Body of pancreas (tissue), 4 donors: ENCODE results near the gene WWOX. TPM values are rescaled to one million over a fixed set of nuclear protein-coding genes. Genes with fewer than 3 reads are reported as not detected.

Experiments used
- ATAC-seq: fragments of 150-250 bp; one replicate; pipeline ENCODE4 v1.9.1; 2016
- DNase-seq, 4 donors: peaks; one replicate each; pipeline ENCODE4 v3.0.0-alpha.2; 2019
- H3K27ac ChIP-seq, 4 donors: fragments of 200-600 bp; sonication (generic); 1 replicate in 3 of 4; 2 replicates in 1 of 4; pipeline versions ENCODE4 v1.5.1 to v1.6.1; 2016 to 2019; ENCODE audit warnings: mild to moderate bottlenecking in 1 of 4, mixed read lengths in 1 of 4, moderate library complexity in 1 of 4
- H3K27me3 ChIP-seq, 2 donors: fragments of 200-600 bp; sonication (generic); one replicate each; pipeline ENCODE4 v1.6.0; 2016; ENCODE audit warnings: mild to moderate bottlenecking in 1 of 2
- H3K36me3 ChIP-seq, 2 donors: fragments of 200-600 bp; sonication (generic); replicated peaks in 1 of 2; 2 replicates each; pipeline ENCODE4 v1.5.1; 2016; ENCODE audit warnings: low read depth in 2 of 2; ENCODE audit not compliant: insufficient read depth in 1 of 2
- H3K4me1 ChIP-seq: fragments of 200-600 bp; sonication (generic); one replicate; pipeline ENCODE4 v1.6.0; 2016
- H3K4me3 ChIP-seq, 2 donors: fragments of 200-600 bp; sonication (generic); 1 replicate in 1 of 2; 2 replicates in 1 of 2; pipeline ENCODE4 v1.5.1; 2016 to 2019
- H3K9me3 ChIP-seq, 3 donors: fragments of 200-600 bp; sonication (generic); 1 replicate in 2 of 3; 2 replicates in 1 of 3; pipeline ENCODE4 v1.5.1; 2016
- POLR2A ChIP-seq, 3 donors: fragments of 450-650 bp; IDR thresholded peaks; one replicate each; pipeline ENCODE4 v1.6.1; 2016; ENCODE audit warnings: antibody characterized with exemption in 3 of 3, mild to moderate bottlenecking in 2 of 3
- WGBS, 2 donors: methylation state at CpG; one replicate each; pipeline ENCODE4 v1.1.5; 2017; 5-methylcytosine and 5-hydroxymethylcytosine counted together
- intact Hi-C: fragments of 100-400 bp; cut with DNase I; formaldehyde crosslinking; loops from one replicate; pipeline ENCODE4 v1.15.1; 2023
- total RNA-seq, 2 donors: library from RNA; depleted of rRNA; stranded (reverse); fragments of >200 nt; gene quantifications; one replicate each; pipeline ENCODE4 v1.1.0, GENCODE V29; 2016
- TF ChIP-seq, protein P1 (sequence below), 7 experiments: fragments of 450-650 bp in 4 of 7; fragments of 200-600 bp in 3 of 7; sonication (generic) in 3 of 7; IDR thresholded peaks; one replicate each; pipeline ENCODE4 v1.5.1; 2016 to 2019; ENCODE audit warnings: antibody characterized with exemption in 7 of 7

Gene WWOX
- total RNA-seq, 2 donors from 2014 or later, result 52.7 to 67.2 TPM

DNA sequence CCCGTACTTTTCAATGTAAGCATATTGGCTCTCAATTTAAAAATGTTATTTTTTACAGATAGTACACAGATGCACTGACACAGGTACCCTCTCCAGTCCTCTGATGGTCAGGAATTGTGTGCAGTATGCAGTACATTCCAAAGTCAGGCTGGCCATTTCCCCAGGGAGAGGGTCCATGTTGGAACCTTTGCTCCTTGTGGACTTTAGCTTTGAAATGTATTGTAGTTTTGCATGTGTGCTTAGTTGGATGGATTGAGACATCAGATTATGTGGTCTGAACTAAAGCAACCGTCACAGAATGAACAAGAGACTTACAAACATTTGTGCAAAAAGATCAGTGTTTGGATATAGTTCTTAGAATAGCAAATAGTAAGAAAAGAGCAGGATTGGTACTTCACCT lies 381.1 kb downstream of the WWOX start:
- TF ChIP-seq, protein P1, sequence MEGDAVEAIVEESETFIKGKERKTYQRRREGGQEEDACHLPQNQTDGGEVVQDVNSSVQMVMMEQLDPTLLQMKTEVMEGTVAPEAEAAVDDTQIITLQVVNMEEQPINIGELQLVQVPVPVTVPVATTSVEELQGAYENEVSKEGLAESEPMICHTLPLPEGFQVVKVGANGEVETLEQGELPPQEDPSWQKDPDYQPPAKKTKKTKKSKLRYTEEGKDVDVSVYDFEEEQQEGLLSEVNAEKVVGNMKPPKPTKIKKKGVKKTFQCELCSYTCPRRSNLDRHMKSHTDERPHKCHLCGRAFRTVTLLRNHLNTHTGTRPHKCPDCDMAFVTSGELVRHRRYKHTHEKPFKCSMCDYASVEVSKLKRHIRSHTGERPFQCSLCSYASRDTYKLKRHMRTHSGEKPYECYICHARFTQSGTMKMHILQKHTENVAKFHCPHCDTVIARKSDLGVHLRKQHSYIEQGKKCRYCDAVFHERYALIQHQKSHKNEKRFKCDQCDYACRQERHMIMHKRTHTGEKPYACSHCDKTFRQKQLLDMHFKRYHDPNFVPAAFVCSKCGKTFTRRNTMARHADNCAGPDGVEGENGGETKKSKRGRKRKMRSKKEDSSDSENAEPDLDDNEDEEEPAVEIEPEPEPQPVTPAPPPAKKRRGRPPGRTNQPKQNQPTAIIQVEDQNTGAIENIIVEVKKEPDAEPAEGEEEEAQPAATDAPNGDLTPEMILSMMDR (IDR thresholded peaks at IDR 0.05), result no peak
- TF ChIP-seq POLR2A (IDR thresholded peaks at IDR 0.05), result no peak
- ATAC-seq, result no peak
- H3K36me3 ChIP-seq, result no peaks in the 10 kb centered on the region
- no peaks in the 10 kb centered on the region for H3K9me3 ChIP-seq
- H3K27ac ChIP-seq, result no peak overlapping the region
- no peak overlapping the region for H3K4me3 ChIP-seq
- H3K27me3 ChIP-seq, result no peaks in the 10 kb centered on the region
- no peak for DNase-seq
- intact Hi-C loops, result no loop called here
- 61 to 94% methylated on average over 2 of the region's 2 CpGs for WGBS, 2 donors
- no peaks in the 10 kb centered on the region for H3K4me1 ChIP-seq

DNA sequence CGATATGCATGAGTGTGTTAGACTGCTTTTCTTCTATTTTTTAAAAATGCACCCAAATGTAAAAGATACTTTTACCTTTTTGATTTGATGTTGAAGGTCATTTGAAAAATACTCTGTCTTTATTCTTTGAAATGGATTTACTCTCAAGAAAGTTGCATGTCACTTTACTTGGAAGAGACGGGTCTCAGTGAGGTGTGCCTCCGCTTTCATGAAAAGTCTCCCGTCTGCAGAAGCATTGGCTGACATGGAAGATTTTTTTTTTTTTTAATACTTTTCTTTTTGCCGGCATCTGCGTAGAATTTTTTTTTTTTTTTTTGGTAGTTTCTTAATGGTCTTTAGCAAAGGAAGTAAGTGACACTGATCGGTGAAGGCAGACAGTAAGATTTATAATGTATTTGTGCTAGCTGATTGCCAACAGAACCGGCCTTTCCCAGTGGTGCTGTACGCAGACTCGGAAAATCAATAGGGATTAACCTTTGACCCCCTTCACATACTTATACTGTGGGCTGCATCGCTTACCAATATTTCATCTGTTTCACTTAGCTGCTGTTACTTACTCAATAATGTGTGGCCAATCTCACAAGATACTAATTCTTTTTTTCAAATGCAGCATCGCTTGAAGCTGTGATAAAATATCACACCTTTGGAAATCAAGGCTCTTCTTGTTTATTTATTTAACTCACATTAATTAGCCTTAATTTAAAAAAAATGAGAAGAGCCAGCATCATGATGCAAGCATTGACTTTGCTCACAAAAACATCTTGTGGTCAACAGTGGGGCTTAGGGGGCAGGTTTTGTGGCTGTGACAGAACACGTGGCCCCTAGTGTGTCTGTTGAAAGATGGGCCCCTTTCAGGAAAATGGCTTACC lies 383.9 kb downstream of the WWOX start:
- Histone ChIP-seq H3K9me3 (no peaks in the 10 kb centered on the region), H3K27me3 (no peaks in the 10 kb centered on the region), H3K27ac (no peak overlapping the region), H3K36me3 (no peaks in the 10 kb centered on the region), H3K4me3 (no peak overlapping the region), H3K4me1 (no peaks in the 10 kb centered on the region)
- WGBS, 2 donors, result 54 to 59% methylated on average over 13 of the region's 13 CpGs
- intact Hi-C loops, result no loop called here
- TF ChIP-seq, protein P1 (IDR thresholded peaks at IDR 0.05), result no peak
- TF ChIP-seq POLR2A (IDR thresholded peaks at IDR 0.05), result no peak
- DNase-seq, result no peak
- no peak for ATAC-seq

DNA sequence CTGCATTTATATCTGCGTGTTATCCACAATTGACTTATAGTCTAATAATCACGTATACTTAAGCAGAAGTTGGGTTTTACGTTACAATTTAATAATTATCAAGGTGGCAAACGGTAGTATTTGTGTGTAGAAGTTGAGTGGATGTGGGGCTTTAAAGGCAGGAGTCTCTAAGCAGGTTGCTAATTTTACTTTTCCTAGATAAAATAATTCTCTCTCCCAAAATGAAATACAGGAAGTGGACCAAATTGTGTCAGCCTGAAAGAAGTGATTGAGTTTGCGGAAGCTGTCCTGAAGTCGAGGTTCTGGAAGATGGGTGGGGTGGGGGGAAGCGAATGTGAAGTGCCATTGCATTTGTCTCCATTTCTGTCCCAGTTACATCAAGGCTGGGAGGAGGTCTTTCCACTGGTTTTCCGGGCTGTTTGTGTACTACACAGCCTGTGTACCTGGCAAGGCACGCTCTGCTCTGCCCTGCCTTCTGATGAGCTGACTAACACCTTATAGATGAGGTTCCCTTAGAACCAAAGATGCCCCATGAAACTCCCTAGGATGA lies 385.1 kb downstream of the WWOX start:
- no peaks in the 10 kb centered on the region for H3K9me3 ChIP-seq
- WGBS, 2 donors, result 89 to 94% methylated on average over 9 of the region's 9 CpGs
- H3K27me3 ChIP-seq, result no peaks in the 10 kb centered on the region
- no peaks in the 10 kb centered on the region for H3K4me1 ChIP-seq
- ATAC-seq, result no peak
- no peaks in the 10 kb centered on the region for H3K36me3 ChIP-seq
- DNase-seq, result no peak
- H3K4me3 ChIP-seq, result no peak overlapping the region
- no peak overlapping the region for H3K27ac ChIP-seq
- TF ChIP-seq, protein P1 (IDR thresholded peaks at IDR 0.05), result no peak
- no peak for TF ChIP-seq POLR2A (IDR thresholded peaks at IDR 0.05)
- intact Hi-C loops, result no loop called here

DNA sequence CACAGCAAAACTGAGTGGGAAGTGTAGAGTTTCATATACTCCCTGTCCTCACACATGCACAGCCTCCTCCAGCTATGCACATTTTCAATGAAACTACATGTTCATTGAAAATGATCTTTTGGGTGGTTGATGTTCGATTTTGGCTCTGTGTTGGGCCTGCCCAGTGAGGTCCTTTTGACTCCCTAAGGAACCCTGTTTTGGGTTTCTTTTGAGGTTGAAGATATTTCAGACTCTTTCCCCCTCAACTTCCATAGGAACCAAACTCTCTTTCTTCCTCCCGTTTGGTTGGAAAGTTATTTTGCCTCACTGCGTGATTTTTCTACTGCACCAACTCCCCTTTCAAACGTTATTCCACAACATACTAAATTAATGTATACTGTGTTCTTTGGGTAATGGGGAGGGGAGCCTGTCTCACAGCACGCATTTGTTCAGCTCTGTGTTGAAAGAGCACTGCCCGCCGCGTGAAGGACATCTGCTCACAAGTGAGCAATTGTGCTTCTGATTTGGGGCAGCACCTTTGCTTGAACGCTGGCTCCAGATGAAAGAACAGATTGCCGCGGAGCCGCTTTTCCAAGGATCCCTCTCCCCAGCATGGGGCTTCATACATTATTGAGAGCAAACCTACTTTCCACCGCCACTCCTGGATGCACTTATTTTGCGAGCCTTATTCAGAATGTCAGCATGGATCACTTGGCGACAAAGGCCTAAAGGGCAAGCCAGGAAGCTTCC lies 385.9 kb downstream of the WWOX start:
- no peak for ATAC-seq
- no peak for DNase-seq
- H3K36me3 ChIP-seq, result no peaks in the 10 kb centered on the region
- H3K27me3 ChIP-seq, result no peaks in the 10 kb centered on the region
- WGBS, 2 donors, result 65 to 70% methylated on average over 15 of the region's 15 CpGs
- intact Hi-C loops, result no loop called here
- no peak overlapping the region for H3K4me3 ChIP-seq
- TF ChIP-seq, protein P1 (IDR thresholded peaks at IDR 0.05), result no peak
- TF ChIP-seq POLR2A (IDR thresholded peaks at IDR 0.05), result no peak
- no peaks in the 10 kb centered on the region for H3K4me1 ChIP-seq
- H3K9me3 ChIP-seq, result no peaks in the 10 kb centered on the region
- H3K27ac ChIP-seq, result no peak overlapping the region
